ENCODE results near the gene TRIM26. TPM values are rescaled to one million over a fixed set of nuclear protein-coding genes. Genes with fewer than 3 reads are reported as not detected.
A peak's percentile ranks its signal among the peaks of the same experiment; 100 is the strongest.
"Not testable (repeated sequence)": the region's sequence is repeated elsewhere in the genome, so short reads cannot be mapped to it uniquely, and the experiment has no call there.

TRIM26 gene
- total RNA-seq, 1 donor from 2014 or later: 8.4 TPM

DNA sequence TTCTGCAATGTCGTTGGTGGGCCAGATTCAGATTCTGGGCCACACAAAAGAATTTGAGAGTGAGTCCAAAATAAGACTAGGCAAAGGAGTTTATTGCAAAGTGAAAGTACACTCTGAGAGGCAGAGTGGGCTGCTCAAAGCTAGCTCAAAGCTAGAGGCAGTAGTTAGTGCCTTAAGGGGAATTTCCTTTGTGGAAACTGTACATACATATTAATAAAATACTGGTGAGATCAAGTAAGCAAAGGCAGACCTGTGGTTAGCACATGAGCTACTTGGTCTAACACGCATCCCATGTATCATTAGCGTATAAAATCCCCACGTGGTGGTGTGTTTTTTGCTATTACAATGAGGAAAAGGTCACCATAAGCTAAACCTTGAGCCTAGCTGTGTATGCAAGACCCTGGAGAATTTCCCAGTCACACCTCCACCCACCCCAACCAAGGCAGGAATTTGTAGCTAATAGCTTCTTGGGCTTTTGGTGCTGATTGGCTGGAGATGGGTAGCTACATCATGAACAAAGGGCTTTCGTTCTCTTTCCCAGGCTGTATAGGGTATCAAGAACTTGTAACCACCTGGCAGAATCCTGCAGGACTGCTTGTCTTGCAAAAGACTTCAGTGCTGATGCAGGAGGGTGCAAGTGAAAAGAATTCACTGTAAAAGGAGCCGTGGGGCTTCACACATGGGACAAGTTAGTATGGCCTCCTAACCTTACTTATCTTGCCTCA lies 14.7 kb upstream of the TRIM26 start:
- Histone ChIP-seq H3K36me3 (ENCODE audit: control insufficient read depth in 3 of 3, insufficient read depth in 3 of 3, low read length in 3 of 3) (no peaks in the 10 kb centered on the region), H3K27ac (ENCODE audit: low read depth, low read length) (no peak overlapping the region), H3K4me3 (ENCODE audit: low read length in 3 of 3) (no peak overlapping the region), H3K9ac (ENCODE audit: low read depth in 1 of 3, low read length in 3 of 3) (no peak overlapping the region), H3K4me1 (ENCODE audit: control insufficient read depth in 3 of 3, insufficient read depth in 3 of 3, low read length in 3 of 3) (no peaks in the 10 kb centered on the region), H3K9me3 (ENCODE audit: control insufficient read depth in 3 of 3, low read length in 3 of 3) (no peaks in the 10 kb centered on the region), H3K27me3 (ENCODE audit: control insufficient read depth in 3 of 3, insufficient read depth in 3 of 3, low read length in 3 of 3) (no peaks in the 10 kb centered on the region)

DNA sequence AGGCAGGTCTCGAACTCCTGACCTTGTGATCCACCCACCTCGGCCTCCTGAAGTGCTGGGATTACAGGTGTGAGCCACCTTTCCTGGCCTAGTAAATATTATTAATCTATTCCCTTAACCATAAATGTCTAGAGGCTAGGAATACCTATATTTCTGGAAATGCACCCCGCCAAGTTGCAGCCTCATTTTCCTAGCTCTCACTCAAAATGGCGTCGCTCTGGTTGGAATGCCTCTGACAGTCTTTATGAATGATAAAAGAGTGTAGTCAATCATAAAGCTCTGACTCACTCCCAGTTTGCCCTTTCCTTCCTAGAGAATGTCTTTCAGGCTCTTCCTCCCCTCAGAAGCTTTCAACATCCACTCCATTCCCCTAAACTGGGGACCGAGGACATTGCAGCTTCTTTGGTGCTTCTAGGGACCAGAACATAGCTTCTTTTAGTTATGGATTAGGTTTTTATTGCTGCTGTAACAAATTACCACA lies 14.1 kb upstream of the TRIM26 start:
- H3K27ac ChIP-seq (ENCODE audit: low read depth, low read length): no peak overlapping the region
- H3K9ac ChIP-seq (ENCODE audit: low read depth in 1 of 3, low read length in 3 of 3): no peak overlapping the region
- H3K4me3 ChIP-seq (ENCODE audit: low read length in 3 of 3): no peak overlapping the region
- H3K9me3 ChIP-seq (ENCODE audit: control insufficient read depth in 3 of 3, low read length in 3 of 3): no peaks in the 10 kb centered on the region
- no peaks in the 10 kb centered on the region for H3K27me3 ChIP-seq (ENCODE audit: control insufficient read depth in 3 of 3, insufficient read depth in 3 of 3, low read length in 3 of 3)
- no peaks in the 10 kb centered on the region for H3K36me3 ChIP-seq (ENCODE audit: control insufficient read depth in 3 of 3, insufficient read depth in 3 of 3, low read length in 3 of 3)
- H3K4me1 ChIP-seq (ENCODE audit: control insufficient read depth in 3 of 3, insufficient read depth in 3 of 3, low read length in 3 of 3): no peaks in the 10 kb centered on the region

GRCh38 chr6:30223339-30223738 lies 10.1 kb upstream of the TRIM26 start:
- Histone ChIP-seq H3K27me3 (ENCODE audit: control insufficient read depth in 3 of 3, insufficient read depth in 3 of 3, low read length in 3 of 3) (no peaks in the 10 kb centered on the region), H3K9ac (ENCODE audit: low read depth in 1 of 3, low read length in 3 of 3) (no peak overlapping the region), H3K36me3 (ENCODE audit: control insufficient read depth in 3 of 3, insufficient read depth in 3 of 3, low read length in 3 of 3) (no peaks in the 10 kb centered on the region), H3K27ac (ENCODE audit: low read depth, low read length) (no peak overlapping the region), H3K9me3 (ENCODE audit: control insufficient read depth in 3 of 3, low read length in 3 of 3) (no peaks in the 10 kb centered on the region), H3K4me3 (ENCODE audit: low read length in 3 of 3) (no peak overlapping the region), H3K4me1 (ENCODE audit: control insufficient read depth in 3 of 3, insufficient read depth in 3 of 3, low read length in 3 of 3) (peaks cover 2 to 4% (median 4%) of the 10 kb centered on the region in 3 donors)

- H3K9ac ChIP-seq (ENCODE audit: low read depth in 1 of 3, low read length in 3 of 3); H3K9me3 ChIP-seq (ENCODE audit: control insufficient read depth in 3 of 3, low read length in 3 of 3); H3K36me3 ChIP-seq (ENCODE audit: control insufficient read depth in 3 of 3, insufficient read depth in 3 of 3, low read length in 3 of 3); H3K4me1 ChIP-seq (ENCODE audit: control insufficient read depth in 3 of 3, insufficient read depth in 3 of 3, low read length in 3 of 3); H3K27ac ChIP-seq (ENCODE audit: low read depth, low read length); H3K4me3 ChIP-seq (ENCODE audit: low read length in 3 of 3); H3K27me3 ChIP-seq (ENCODE audit: control insufficient read depth in 3 of 3, insufficient read depth in 3 of 3, low read length in 3 of 3): not testable (repeated sequence)
Measured at GRCh38 chr6:30221956-30222355, 8.8 kb upstream of the TRIM26 start.

- not testable (repeated sequence) for H3K9ac ChIP-seq (ENCODE audit: low read depth in 1 of 3, low read length in 3 of 3); H3K4me1 ChIP-seq (ENCODE audit: control insufficient read depth in 3 of 3, insufficient read depth in 3 of 3, low read length in 3 of 3); H3K9me3 ChIP-seq (ENCODE audit: control insufficient read depth in 3 of 3, low read length in 3 of 3); H3K27me3 ChIP-seq (ENCODE audit: control insufficient read depth in 3 of 3, insufficient read depth in 3 of 3, low read length in 3 of 3); H3K36me3 ChIP-seq (ENCODE audit: control insufficient read depth in 3 of 3, insufficient read depth in 3 of 3, low read length in 3 of 3); H3K4me3 ChIP-seq (ENCODE audit: low read length in 3 of 3); H3K27ac ChIP-seq (ENCODE audit: low read depth, low read length)
Measured at GRCh38 chr6:30221395-30221794, 8.2 kb upstream of the TRIM26 start.

DNA sequence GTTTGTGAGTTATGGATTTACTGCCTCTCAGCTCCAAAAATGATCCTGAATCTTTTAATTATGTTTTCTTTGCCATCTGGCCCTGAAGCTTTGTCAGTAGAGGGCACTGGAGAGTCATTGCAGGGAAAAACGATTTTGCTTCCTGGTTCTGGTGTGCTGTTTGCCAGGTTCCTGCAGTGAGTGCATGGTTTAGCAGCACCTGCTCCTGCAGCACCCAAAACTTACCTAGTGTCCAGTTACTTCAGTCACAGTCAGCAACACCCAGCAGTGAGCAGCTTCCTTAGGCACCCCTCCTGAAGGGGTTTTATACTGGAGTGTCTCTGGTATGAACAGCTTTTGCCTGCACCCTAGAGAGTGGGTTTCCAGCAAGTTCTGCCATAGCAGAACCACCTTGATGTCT lies 6.0 kb upstream of the TRIM26 start:
- Histone ChIP-seq H3K4me1 (ENCODE audit: control insufficient read depth in 3 of 3, insufficient read depth in 3 of 3, low read length in 3 of 3) (peaks cover 5 to 9% (median 8%) of the 10 kb centered on the region in 3 donors), H3K36me3 (ENCODE audit: control insufficient read depth in 3 of 3, insufficient read depth in 3 of 3, low read length in 3 of 3) (no peaks in the 10 kb centered on the region), H3K27ac (ENCODE audit: low read depth, low read length) (no peak overlapping the region), H3K27me3 (ENCODE audit: control insufficient read depth in 3 of 3, insufficient read depth in 3 of 3, low read length in 3 of 3) (no peaks in the 10 kb centered on the region), H3K9ac (ENCODE audit: low read depth in 1 of 3, low read length in 3 of 3) (no peak overlapping the region), H3K9me3 (ENCODE audit: control insufficient read depth in 3 of 3, low read length in 3 of 3) (no peaks in the 10 kb centered on the region), H3K4me3 (ENCODE audit: low read length in 3 of 3) (no peak overlapping the region)

GRCh38 chr6:30216096-30216495 lies 2.9 kb upstream of the TRIM26 start:
- Histone ChIP-seq H3K4me3 (ENCODE audit: low read length in 3 of 3) (no peak overlapping the region), H3K27me3 (ENCODE audit: control insufficient read depth in 3 of 3, insufficient read depth in 3 of 3, low read length in 3 of 3) (no peaks in the 10 kb centered on the region), H3K9me3 (ENCODE audit: control insufficient read depth in 3 of 3, low read length in 3 of 3) (no peaks in the 10 kb centered on the region), H3K27ac (ENCODE audit: low read depth, low read length) (no peak overlapping the region), H3K9ac (ENCODE audit: low read depth in 1 of 3, low read length in 3 of 3) (no peak overlapping the region), H3K36me3 (ENCODE audit: control insufficient read depth in 3 of 3, insufficient read depth in 3 of 3, low read length in 3 of 3) (no peaks in the 10 kb centered on the region), H3K4me1 (ENCODE audit: control insufficient read depth in 3 of 3, insufficient read depth in 3 of 3, low read length in 3 of 3) (peaks cover 19 to 26% (median 23%) of the 10 kb centered on the region in 3 donors)

DNA sequence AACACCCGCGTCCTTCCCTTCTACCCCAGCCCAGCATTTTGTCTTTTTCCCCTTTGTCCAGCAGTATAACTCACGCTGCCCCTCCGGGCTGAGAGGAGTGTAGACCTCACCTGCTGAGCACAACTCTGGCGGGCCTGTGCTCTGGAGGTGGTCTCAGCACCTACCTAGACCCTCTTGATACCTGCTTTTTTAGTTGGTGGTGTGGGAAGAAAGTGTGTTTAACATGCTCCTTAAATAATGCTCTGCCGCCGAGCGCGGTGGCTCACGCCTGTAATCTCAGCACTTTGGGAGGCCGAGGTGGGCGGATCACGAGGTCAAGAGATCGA lies 1.4 kb upstream of the TRIM26 start:
- H3K4me1 ChIP-seq (ENCODE audit: control insufficient read depth in 3 of 3, insufficient read depth in 3 of 3, low read length in 3 of 3): peaks cover 20 to 27% (median 26%) of the 10 kb centered on the region in 3 donors
- no peaks in the 10 kb centered on the region for H3K9me3 ChIP-seq (ENCODE audit: control insufficient read depth in 3 of 3, low read length in 3 of 3)
- H3K27me3 ChIP-seq (ENCODE audit: control insufficient read depth in 3 of 3, insufficient read depth in 3 of 3, low read length in 3 of 3): no peaks in the 10 kb centered on the region
- H3K27ac ChIP-seq (ENCODE audit: low read depth, low read length): peak overlapping the region; percentile 93
- peak overlapping the region; percentile 95 to 99 (median 99) for H3K4me3 ChIP-seq (ENCODE audit: low read length in 3 of 3)
- H3K36me3 ChIP-seq (ENCODE audit: control insufficient read depth in 3 of 3, insufficient read depth in 3 of 3, low read length in 3 of 3): no peaks in the 10 kb centered on the region
- H3K9ac ChIP-seq (ENCODE audit: low read depth in 1 of 3, low read length in 3 of 3): peak overlapping the region; percentile 95 to 97 (median 97)

GRCh38 chr6:30213957-30214656 lies 901 bp upstream of the TRIM26 start:
- Histone ChIP-seq H3K4me3 (ENCODE audit: low read length in 3 of 3) (peak overlapping the region; percentile 95 to 99 (median 99)), H3K4me1 (ENCODE audit: control insufficient read depth in 3 of 3, insufficient read depth in 3 of 3, low read length in 3 of 3) (peaks cover 16 to 25% (median 22%) of the 10 kb centered on the region in 3 donors), H3K9me3 (ENCODE audit: control insufficient read depth in 3 of 3, low read length in 3 of 3) (no peaks in the 10 kb centered on the region), H3K27me3 (ENCODE audit: control insufficient read depth in 3 of 3, insufficient read depth in 3 of 3, low read length in 3 of 3) (no peaks in the 10 kb centered on the region), H3K36me3 (ENCODE audit: control insufficient read depth in 3 of 3, insufficient read depth in 3 of 3, low read length in 3 of 3) (no peaks in the 10 kb centered on the region), H3K9ac (ENCODE audit: low read depth in 1 of 3, low read length in 3 of 3) (peak overlapping the region; percentile 95 to 97 (median 97)), H3K27ac (ENCODE audit: low read depth, low read length) (peak overlapping the region; percentile 93)

GRCh38 chr6:30213667-30213956 lies 406 bp upstream of the TRIM26 start:
- Histone ChIP-seq H3K9me3 (ENCODE audit: control insufficient read depth in 3 of 3, low read length in 3 of 3) (no peaks in the 10 kb centered on the region), H3K27ac (ENCODE audit: low read depth, low read length) (peak overlapping the region; percentile 93), H3K27me3 (ENCODE audit: control insufficient read depth in 3 of 3, insufficient read depth in 3 of 3, low read length in 3 of 3) (no peaks in the 10 kb centered on the region), H3K4me3 (ENCODE audit: low read length in 3 of 3) (peak overlapping the region; percentile 95 to 99 (median 99)), H3K4me1 (ENCODE audit: control insufficient read depth in 3 of 3, insufficient read depth in 3 of 3, low read length in 3 of 3) (peaks cover 16 to 25% (median 22%) of the 10 kb centered on the region in 3 donors), H3K9ac (ENCODE audit: low read depth in 1 of 3, low read length in 3 of 3) (peak overlapping the region; percentile 95 to 97 (median 97)), H3K36me3 (ENCODE audit: control insufficient read depth in 3 of 3, insufficient read depth in 3 of 3, low read length in 3 of 3) (no peaks in the 10 kb centered on the region)
